NB4 (cell line): ENCODE data around the gene RAP1B.

Source experiments
- DNase-seq: peaks from one replicate; pipeline ENCODE4 v3.0.0; 2010; ENCODE audit warnings: low read depth
- H3K4me3 ChIP-seq: one replicate; pipeline ENCODE4 v1.5.1; 2011; ENCODE audit warnings: mild to moderate bottlenecking, low read depth, low read length, moderate library complexity
- CTCF ChIP-seq: IDR thresholded peaks from one replicate; pipeline ENCODE4 v1.5.1; 2012; ENCODE audit warnings: low read depth, low read length
- MAX ChIP-seq: IDR thresholded peaks from 2 replicates; pipeline ENCODE4 v1.6.1; 2011; ENCODE audit warnings: low read depth, low read length
- MYC ChIP-seq: IDR thresholded peaks from 2 replicates; pipeline ENCODE4 v1.6.1; 2011; ENCODE audit warnings: low read depth, low read length
- POLR2A ChIP-seq: IDR thresholded peaks from 2 replicates; pipeline ENCODE4 v1.6.1; 2011; ENCODE audit warnings: mild to moderate bottlenecking; ENCODE audit not compliant: insufficient read length; ENCODE audit errors: extremely low read depth

Gene RAP1B

GRCh38 chr12:68612202-68612601 lies 1.5 kb downstream of the RAP1B start:
- peak overlapping the region; percentile 98 for H3K4me3 ChIP-seq
- peak; percentile 32 for DNase-seq
- no peak for TF ChIP-seq MYC
- TF ChIP-seq POLR2A: no peak
- TF ChIP-seq CTCF: no peak
- no peak for TF ChIP-seq MAX

GRCh38 chr12:68612697-68613096 lies 2.0 kb downstream of the RAP1B start:
- peak overlapping the region; percentile 98 for H3K4me3 ChIP-seq
- no peak for DNase-seq
- TF ChIP-seq MYC: no peak
- TF ChIP-seq MAX: no peak
- no peak for TF ChIP-seq CTCF
- TF ChIP-seq POLR2A: no peak

GRCh38 chr12:68613209-68613904 lies 2.7 kb downstream of the RAP1B start:
- no peak for DNase-seq
- H3K4me3 ChIP-seq: peak overlapping the region; percentile 98
- TF ChIP-seq MAX (no peak), CTCF (no peak), MYC (no peak), POLR2A (no peak)

GRCh38 chr12:68614105-68614679 lies 3.5 kb downstream of the RAP1B start:
- no peak for DNase-seq
- TF ChIP-seq POLR2A: no peak
- TF ChIP-seq MYC: no peak
- TF ChIP-seq MAX: no peak
- TF ChIP-seq CTCF: no peak
- peak overlapping the region; percentile 98 for H3K4me3 ChIP-seq

GRCh38 chr12:68614769-68615168 lies 4.1 kb downstream of the RAP1B start:
- peak overlapping the region; percentile 98 for H3K4me3 ChIP-seq
- TF ChIP-seq MAX (no peak), MYC (no peak), CTCF (no peak), POLR2A (no peak)
- DNase-seq: no peak
